HL-60 (cell line): ENCODE measurements around the gene FBXO8.

ENCODE experiments used
- DNase-seq, 2 experiments: peaks; one replicate each; pipeline ENCODE4 v3.0.0-alpha.2; 2010 to 2020; ENCODE audit warnings: low read depth in 1 of 2, low spot score in 1 of 2
- H3K27ac ChIP-seq: fragments of 250-450 bp; sonication (Bioruptor Pico); replicated peaks from 2 replicates; pipeline ENCODE4 v1.5.1; 2020; ENCODE audit warnings: mild to moderate bottlenecking, moderate library complexity
- H3K27me3 ChIP-seq: fragments of 250-450 bp; sonication (Bioruptor Pico); 2 replicates; pipeline ENCODE4 v1.5.1; 2021; ENCODE audit warnings: mild to moderate bottlenecking, moderate library complexity; ENCODE audit not compliant: insufficient read depth, poor library complexity, severe bottlenecking
- H3K4me3 ChIP-seq: replicated peaks from 2 replicates; pipeline ENCODE4 v1.5.1; 2011; ENCODE audit warnings: mild to moderate bottlenecking, control low read depth, low read length; ENCODE audit not compliant: insufficient read depth
- GABPA ChIP-seq: IDR thresholded peaks from 2 replicates; pipeline ENCODE4 v1.6.1; 2012; ENCODE audit warnings: low read depth
- POLR2AphosphoS5 ChIP-seq: IDR thresholded peaks from 2 replicates; pipeline ENCODE4 v1.6.1; 2012; ENCODE audit warnings: low read depth
- SPI1 ChIP-seq: IDR thresholded peaks from 2 replicates; pipeline ENCODE4 v1.6.1; 2012; ENCODE audit warnings: low read depth, mild to moderate bottlenecking, borderline replicate concordance
- TF ChIP-seq, protein P1 (sequence below): IDR thresholded peaks from 2 replicates; pipeline ENCODE4 v1.6.1; 2012; ENCODE audit warnings: low read depth; ENCODE audit not compliant: insufficient replicate concordance
- TF ChIP-seq, protein P2 (sequence below): IDR thresholded peaks from one replicate; pipeline ENCODE4 v1.5.1; 2011; ENCODE audit warnings: low read length, control low read depth, inconsistent platforms; ENCODE audit not compliant: insufficient read depth

Gene FBXO8

DNA sequence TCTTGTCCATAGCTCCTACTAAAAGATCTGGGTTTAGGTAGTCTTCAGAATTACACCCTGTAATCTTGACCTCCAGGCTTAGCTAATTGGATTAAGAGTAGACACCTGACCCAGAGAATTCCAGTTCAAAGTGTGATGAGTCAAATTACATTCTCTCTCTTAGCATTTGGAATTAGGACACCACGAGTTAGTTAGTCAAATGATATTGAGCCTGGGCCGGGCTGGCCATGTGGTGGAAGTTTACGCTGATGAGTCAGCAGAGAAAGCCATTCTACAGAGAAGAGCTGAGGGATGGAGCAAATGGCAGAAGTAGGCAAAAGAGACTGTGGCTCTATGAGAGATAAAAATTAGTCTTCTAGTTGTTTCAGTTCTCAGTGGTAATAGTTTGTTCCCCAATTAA is 31.3 kb upstream of the FBXO8 start:
- DNase-seq: no peak
- no peak overlapping the region for H3K27ac ChIP-seq
- TF ChIP-seq, protein P1, sequence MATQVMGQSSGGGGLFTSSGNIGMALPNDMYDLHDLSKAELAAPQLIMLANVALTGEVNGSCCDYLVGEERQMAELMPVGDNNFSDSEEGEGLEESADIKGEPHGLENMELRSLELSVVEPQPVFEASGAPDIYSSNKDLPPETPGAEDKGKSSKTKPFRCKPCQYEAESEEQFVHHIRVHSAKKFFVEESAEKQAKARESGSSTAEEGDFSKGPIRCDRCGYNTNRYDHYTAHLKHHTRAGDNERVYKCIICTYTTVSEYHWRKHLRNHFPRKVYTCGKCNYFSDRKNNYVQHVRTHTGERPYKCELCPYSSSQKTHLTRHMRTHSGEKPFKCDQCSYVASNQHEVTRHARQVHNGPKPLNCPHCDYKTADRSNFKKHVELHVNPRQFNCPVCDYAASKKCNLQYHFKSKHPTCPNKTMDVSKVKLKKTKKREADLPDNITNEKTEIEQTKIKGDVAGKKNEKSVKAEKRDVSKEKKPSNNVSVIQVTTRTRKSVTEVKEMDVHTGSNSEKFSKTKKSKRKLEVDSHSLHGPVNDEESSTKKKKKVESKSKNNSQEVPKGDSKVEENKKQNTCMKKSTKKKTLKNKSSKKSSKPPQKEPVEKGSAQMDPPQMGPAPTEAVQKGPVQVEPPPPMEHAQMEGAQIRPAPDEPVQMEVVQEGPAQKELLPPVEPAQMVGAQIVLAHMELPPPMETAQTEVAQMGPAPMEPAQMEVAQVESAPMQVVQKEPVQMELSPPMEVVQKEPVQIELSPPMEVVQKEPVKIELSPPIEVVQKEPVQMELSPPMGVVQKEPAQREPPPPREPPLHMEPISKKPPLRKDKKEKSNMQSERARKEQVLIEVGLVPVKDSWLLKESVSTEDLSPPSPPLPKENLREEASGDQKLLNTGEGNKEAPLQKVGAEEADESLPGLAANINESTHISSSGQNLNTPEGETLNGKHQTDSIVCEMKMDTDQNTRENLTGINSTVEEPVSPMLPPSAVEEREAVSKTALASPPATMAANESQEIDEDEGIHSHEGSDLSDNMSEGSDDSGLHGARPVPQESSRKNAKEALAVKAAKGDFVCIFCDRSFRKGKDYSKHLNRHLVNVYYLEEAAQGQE: no peak
- TF ChIP-seq, protein P2, sequence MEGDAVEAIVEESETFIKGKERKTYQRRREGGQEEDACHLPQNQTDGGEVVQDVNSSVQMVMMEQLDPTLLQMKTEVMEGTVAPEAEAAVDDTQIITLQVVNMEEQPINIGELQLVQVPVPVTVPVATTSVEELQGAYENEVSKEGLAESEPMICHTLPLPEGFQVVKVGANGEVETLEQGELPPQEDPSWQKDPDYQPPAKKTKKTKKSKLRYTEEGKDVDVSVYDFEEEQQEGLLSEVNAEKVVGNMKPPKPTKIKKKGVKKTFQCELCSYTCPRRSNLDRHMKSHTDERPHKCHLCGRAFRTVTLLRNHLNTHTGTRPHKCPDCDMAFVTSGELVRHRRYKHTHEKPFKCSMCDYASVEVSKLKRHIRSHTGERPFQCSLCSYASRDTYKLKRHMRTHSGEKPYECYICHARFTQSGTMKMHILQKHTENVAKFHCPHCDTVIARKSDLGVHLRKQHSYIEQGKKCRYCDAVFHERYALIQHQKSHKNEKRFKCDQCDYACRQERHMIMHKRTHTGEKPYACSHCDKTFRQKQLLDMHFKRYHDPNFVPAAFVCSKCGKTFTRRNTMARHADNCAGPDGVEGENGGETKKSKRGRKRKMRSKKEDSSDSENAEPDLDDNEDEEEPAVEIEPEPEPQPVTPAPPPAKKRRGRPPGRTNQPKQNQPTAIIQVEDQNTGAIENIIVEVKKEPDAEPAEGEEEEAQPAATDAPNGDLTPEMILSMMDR: no peak
- TF ChIP-seq SPI1 (no peak), POLR2AphosphoS5 (no peak), GABPA (no peak)
- H3K4me3 ChIP-seq: no peak overlapping the region
- no peaks in the 10 kb centered on the region for H3K27me3 ChIP-seq

DNA sequence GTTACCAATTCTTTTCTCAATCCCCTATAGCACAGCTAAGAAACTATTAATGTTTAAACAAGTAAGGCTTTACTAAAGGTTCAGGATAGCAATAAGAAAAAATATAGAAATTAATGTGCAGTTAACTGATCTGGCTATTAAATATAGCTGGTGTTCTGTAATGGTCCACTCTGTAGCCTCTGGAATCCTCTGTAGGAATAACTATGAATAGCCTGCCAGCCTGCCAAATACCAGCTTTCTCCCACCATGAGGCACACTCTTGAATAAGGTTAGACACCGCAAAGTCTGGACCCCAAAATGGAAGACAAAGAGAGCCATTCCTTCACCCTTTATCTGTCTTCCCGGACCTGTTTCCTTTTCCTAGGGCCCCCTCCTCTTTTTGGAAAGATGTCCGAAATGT is 30.8 kb upstream of the FBXO8 start:
- no peak for DNase-seq
- TF ChIP-seq POLR2AphosphoS5: no peak
- no peak for TF ChIP-seq SPI1
- TF ChIP-seq, protein P2: no peak
- no peak overlapping the region for H3K27ac ChIP-seq
- H3K27me3 ChIP-seq: no peaks in the 10 kb centered on the region
- H3K4me3 ChIP-seq: no peak overlapping the region

DNA sequence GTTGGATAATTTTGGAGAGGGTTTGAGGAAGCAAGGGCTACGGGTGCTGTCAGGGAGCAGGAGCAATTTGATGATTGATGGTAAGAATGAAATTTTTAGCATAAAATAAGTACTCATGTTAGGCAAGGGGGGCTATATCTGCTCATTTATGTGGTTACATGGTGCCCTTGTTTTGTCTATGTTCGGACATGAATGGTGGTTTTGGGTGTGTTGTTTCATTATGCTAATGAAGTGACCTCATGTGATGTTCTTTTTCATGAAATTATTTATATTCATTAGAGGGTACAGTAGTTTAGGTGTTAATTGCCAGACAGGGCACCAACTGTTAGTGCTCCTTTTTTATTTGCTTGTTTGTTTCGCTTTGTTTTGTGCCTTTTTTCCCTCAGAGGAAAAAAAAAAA is 29.5 kb upstream of the FBXO8 start:
- H3K27ac ChIP-seq: no peak overlapping the region
- DNase-seq: no peak
- H3K27me3 ChIP-seq: no peaks in the 10 kb centered on the region
- TF ChIP-seq GABPA: no peak
- TF ChIP-seq, protein P2: no peak
- no peak for TF ChIP-seq SPI1
- TF ChIP-seq, protein P1: no peak
- TF ChIP-seq POLR2AphosphoS5: no peak
- H3K4me3 ChIP-seq: no peak overlapping the region

DNA sequence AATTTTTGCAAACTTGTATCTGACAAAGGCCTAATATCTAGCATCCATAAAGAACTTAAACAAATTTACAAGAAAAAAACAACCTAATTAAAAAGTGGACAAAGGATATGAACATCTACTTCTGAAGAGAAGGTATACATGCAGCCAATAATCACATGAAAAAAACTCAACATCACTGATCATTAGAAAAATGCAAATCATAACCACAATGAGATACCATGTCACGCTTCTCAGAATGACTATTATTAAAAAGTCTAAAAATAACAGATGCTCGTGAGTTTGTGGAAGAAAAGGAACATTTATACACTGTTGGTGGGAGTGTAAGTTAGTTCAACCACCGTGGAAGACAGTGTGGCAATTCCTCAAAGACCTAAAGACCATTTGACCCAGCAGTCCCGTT is 24.2 kb upstream of the FBXO8 start:
- no peak overlapping the region for H3K4me3 ChIP-seq
- no peak for DNase-seq
- no peak overlapping the region for H3K27ac ChIP-seq
- no peaks in the 10 kb centered on the region for H3K27me3 ChIP-seq
- TF ChIP-seq SPI1 (no peak), POLR2AphosphoS5 (no peak), GABPA (no peak)
- TF ChIP-seq, protein P1: no peak
- TF ChIP-seq, protein P2: no peak
